Ishikawa (cell line): ENCODE measurements around the gene CST6.

Source experiments
- CEBPB ChIP-seq: IDR thresholded peaks from 2 replicates; pipeline ENCODE4 v1.6.1; 2012
- CREB1 ChIP-seq: IDR thresholded peaks from 2 replicates; pipeline ENCODE4 v1.6.1; 2012; ENCODE audit warnings: low read depth
- EP300 ChIP-seq: IDR thresholded peaks from 2 replicates; pipeline ENCODE4 v1.6.1; 2012; ENCODE audit warnings: borderline replicate concordance
- MAX ChIP-seq: IDR thresholded peaks from 2 replicates; pipeline ENCODE4 v1.6.1; 2012
- NFIC ChIP-seq: IDR thresholded peaks from 2 replicates; pipeline ENCODE4 v1.6.1; 2012
- REST ChIP-seq: IDR thresholded peaks from 2 replicates; pipeline ENCODE4 v1.6.1; 2012; ENCODE audit warnings: low read depth, mild to moderate bottlenecking
- TAF1 ChIP-seq: IDR thresholded peaks from 2 replicates; pipeline ENCODE4 v1.6.1; 2012; ENCODE audit warnings: low read depth, mild to moderate bottlenecking
- TCF12 ChIP-seq: IDR thresholded peaks from 2 replicates; pipeline ENCODE4 v1.6.1; 2012; ENCODE audit warnings: low read depth
- TEAD4 ChIP-seq: IDR thresholded peaks from 2 replicates; pipeline ENCODE4 v1.6.1; 2012
- USF1 ChIP-seq: IDR thresholded peaks from 2 replicates; pipeline ENCODE4 v1.6.1; 2012
- YY1 ChIP-seq: IDR thresholded peaks from 2 replicates; pipeline ENCODE4 v1.6.1; 2012; ENCODE audit warnings: low read depth
- ZBTB7A ChIP-seq: IDR thresholded peaks from 2 replicates; pipeline ENCODE4 v1.6.1; 2012; ENCODE audit warnings: low read depth

DNA sequence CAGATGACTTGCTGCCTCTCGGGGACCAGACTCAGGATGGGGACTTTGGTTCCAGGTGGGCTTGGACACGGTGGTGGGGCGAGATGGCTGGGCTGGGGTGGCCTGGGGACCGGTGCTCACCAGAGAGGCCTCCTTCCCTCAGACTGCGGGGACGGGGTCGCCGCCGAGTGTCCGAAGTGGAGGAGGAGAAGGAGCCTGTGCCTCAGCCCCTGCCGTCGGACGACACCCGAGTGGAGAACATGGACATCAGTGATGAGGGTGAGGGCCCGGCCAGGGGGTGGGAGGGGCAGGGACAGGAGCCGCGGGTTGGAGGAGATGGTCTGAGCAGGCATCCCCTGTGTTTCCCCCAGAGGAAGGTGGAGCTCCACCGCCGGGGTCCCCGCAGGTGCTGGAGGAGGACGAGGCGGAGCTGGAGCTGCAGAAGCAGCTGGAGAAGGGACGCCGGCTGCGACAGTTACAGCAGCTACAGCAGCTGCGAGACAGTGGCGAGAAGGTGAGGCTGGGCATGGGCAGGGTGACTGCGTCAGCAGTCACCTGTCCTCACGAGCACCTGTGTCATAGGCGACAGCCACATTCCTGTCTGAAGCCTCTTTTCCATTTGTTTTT, 44.4 kb upstream of the CST6 start:
- TF ChIP-seq CEBPB (no peak), YY1 (no peak), ZBTB7A (no peak), TAF1 (no peak), USF1 (no peak), REST (no peak), NFIC (no peak), TEAD4 (no peak), MAX (no peak), EP300 (no peak), CREB1 (no peak), TCF12 (no peak)
